EL (cell line): ENCODE data around the gene TNK1.
A peak's percentile ranks its signal among the peaks of the same experiment; 100 is the strongest.

Experiments
- DNase-seq: peaks from one replicate; pipeline ENCODE4 v3.0.0-alpha.2; 2016

TNK1 gene

DNA sequence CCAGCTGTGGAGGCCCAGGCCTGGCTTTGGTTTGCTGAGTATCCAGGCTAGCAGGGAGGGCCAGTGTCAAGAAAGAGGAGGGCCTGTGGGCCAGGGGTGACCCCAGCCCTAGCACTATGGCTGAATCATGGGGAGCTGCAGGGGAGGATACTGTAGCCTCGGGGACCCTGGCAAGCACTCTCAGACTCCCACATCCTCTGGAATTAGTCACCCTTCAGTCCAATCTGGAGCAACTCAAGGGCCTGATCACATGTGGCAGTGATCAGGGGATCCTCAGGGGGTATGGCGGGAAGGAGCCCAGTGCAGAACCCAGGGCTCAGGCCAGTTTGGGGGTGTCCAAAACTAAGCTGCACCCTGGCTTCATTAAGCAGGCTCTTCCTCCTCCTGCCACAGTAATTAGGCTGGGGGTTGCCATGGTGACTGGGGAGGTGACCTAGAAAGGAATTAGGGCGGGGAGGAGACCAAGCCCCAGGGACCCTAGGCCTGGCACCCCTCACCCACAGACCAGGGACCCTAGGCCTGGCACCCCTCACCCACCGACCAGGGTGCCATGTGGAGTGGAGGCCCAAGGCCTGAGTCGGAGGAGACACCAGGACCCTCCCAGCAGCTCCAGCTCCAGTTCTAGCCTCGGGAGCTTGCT is 32.6 kb downstream of the TNK1 start:
- peak; percentile 88 for DNase-seq

DNA sequence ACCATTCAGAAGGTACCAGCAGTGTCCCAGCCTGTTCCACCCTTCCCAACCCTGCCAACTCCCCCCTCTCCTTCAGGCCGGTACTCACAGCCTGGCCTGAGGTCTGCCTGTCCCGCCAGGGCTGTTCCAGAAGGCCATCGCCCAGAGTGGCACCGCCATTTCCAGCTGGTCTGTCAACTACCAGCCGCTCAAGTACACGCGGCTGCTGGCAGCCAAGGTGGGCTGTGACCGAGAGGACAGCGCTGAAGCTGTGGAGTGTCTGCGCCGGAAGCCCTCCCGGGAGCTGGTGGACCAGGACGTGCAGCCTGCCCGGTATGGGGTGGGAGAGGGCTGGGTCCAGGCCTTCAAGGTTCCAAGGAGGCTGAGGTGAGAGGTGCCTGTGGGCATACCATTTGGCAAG is 33.9 kb downstream of the TNK1 start:
- DNase-seq, result no peak

DNA sequence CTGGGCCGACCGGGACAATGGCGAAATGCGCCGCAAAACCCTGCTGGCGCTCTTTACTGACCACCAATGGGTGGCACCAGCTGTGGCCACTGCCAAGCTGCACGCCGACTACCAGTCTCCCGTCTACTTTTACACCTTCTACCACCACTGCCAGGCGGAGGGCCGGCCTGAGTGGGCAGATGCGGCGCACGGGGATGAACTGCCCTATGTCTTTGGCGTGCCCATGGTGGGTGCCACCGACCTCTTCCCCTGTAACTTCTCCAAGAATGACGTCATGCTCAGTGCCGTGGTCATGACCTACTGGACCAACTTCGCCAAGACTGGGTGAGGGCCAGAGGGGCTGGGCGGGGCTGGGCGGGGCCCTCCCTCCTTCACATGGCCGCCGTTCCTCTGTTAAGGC is 34.9 kb downstream of the TNK1 start:
- no peak for DNase-seq

DNA sequence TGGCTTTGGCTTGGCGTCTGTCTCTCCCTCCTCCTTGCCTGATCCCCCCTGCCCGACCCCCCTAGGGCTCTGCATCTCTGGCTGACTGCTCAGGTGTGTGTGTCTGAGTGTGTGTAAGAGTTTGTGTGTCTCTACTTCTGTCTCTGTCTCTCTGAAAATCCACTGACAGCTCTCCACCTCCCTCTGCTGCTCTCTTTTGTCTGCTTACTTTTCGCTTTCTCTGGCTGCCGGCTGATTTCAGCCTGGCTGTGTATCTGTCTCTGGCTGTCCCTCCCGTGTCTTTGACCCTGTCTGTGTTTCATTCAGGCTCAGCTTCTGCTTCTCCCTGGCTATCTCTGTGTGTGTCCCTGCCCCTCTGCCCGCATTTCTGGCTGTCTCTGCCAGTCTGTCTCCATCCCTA is 35.4 kb downstream of the TNK1 start:
- no peak for DNase-seq

DNA sequence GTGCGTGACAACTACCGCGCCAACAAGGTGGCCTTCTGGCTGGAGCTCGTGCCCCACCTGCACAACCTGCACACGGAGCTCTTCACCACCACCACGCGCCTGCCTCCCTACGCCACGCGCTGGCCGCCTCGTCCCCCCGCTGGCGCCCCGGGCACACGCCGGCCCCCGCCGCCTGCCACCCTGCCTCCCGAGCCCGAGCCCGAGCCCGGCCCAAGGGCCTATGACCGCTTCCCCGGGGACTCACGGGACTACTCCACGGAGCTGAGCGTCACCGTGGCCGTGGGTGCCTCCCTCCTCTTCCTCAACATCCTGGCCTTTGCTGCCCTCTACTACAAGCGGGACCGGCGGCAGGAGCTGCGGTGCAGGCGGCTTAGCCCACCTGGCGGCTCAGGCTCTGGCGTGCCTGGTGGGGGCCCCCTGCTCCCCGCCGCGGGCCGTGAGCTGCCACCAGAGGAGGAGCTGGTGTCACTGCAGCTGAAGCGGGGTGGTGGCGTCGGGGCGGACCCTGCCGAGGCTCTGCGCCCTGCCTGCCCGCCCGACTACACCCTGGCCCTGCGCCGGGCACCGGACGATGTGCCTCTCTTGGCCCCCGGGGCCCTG is 36.3 kb downstream of the TNK1 start:
- no peak for DNase-seq

DNA sequence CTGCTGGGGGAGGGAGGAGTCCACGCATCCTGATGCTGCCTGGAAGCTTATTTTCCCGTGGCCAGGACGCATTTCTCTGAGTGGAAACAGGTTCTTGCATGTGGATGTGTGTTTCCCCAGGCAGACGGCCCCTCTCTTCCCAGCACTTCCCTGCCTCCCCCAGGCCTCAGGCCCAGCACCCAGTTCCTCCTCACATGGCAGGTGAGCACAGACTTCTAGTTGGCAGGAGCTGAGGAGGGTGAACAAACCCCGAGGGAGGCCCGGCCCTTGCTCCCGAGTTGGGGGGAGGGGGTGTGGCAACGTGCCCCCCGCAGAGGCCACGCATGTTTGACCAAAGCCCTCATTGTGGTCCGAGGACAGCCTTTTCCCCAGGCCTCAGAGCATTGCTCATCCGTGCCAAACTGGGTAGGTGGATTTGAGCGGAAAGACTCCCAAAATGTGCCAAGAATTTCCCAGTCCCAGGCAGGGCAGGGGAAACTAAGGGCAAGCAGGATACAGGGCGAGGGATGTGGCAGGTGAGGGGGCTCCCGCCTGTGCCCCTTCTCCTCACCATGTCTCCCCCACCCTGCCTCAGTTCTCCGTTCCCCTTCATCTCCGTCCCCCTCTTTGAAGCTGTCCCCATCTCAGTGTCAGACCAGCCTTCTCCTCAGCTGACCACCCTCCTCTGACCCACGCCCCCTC is 37.7 kb downstream of the TNK1 start:
- DNase-seq, result no peak

DNA sequence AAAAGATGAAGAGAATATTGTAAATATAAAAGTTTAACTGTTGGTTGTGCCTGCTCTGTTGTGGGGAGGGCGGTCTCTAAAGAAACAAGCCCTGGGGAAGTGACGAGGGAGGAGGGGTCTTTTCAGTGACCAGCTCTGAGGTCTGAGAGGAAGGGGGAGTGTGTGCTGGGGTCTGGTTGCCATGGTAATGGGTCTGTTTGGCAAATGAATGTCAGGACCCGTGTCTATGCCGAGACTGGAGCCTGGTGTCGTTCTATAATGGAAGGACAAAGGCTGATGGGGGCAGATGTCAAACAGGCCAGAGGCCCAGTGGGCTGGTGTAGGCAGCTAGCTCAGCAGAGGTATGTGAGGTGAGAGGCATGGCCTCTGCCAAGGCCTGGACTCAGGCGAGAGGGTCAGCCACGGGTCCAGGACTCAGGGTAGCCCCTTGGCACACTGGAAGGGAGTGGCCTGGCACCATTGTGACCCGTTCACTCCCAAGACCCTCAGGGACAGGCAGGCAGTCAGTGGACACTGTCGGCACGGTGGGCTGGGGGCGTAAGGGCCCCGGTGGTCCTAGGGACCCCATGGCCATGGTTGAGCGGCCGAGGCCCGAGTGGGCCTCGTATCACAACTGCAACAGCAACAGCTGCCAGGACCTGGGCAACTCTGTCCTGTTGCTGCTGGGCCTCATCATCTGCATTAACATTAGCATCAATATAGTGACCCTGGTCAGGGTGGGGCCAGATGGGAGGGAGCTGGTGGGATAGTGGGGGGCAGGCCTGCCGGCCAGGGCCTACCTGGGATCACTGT is 39.1 kb downstream of the TNK1 start, which contains the start of gene SPEM1:
SPEM1 (plus strand) TSS at position 506 of the 792 bp plus-strand sequence; CDS start at position 567, 61 bp downstream.
- no peak for DNase-seq

DNA sequence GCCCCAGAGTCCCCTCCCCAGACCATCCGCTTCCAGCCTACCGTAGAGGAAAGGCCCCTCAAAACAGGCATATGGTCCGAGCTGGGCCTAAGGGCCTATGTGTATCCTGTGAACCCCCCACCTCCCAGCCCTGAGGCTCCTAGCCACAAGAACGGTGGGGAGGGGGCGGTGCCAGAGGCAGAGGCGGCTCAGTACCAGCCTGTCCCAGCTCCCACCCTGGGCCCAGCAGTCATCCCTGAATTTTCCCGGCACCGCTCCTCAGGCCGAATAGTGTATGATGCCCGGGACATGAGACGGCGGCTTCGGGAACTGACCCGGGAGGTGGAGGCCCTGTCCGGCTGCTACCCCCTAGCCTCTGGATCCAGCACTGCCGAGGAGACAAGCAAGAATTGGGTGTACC is 40.3 kb downstream of the TNK1 start:
- no peak for DNase-seq

DNA sequence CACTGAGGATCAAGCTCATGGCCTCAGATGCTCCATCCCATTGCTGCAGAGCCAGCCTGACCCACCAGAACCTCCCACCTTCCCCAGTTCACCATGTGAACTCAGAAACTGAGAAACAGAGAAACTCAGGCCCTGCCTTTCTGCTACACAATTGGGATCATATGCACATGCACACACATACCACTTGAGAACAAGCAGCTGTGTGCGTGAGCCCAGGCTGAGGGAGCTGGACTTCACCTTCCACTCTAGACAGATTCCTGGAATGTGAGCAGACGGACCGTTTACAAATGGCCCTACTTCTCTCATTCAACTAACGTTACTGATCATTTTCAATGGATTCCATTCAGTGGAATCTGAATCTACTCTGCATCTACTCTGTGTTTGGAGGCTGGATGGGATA is 42.8 kb downstream of the TNK1 start:
- DNase-seq, result no peak

DNA sequence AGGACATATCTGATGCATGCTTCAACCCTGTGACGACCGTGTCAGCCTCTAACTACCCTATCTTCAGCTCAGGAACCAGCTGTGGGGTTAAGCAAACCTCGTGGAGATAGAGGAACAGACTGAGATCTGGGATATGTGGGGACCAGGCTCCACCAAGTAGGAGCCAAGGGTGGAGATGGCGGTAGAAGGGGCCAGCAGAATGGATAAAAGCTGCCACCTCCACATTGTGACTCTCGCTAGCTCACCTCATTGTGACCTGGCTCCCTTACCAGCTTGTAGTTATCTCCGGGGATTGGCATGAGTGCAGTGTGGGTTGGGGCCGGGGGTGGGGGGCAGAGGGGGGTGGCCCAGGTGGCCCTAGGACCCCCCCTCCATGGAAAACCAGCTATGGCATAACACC is 44.4 kb downstream of the TNK1 start, which contains the start of gene SPEM2:
SPEM2 (plus strand) TSS at position 301 of the 400 bp plus-strand sequence; CDS start at position 374, 73 bp downstream.
- no peak for DNase-seq

DNA sequence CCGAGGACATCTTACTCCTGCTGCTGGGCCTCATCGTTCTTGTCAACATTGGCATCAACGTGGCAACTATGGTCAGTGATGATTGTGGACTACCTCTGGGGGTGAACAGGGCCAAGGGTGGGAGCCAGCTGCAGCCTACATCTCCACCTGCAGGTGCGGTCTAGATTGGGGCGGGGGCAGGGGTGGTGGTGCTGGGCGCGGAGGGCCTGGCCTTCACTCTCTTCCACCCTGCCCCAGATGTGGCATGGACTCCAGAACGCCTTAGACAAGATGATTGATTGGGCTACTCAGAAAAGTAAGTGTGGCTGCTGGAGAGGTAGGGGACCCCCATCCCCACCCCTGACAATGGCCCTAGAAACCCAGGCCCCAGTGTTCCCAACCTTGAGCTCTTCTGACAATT is 44.9 kb downstream of the TNK1 start:
- DNase-seq, result no peak

DNA sequence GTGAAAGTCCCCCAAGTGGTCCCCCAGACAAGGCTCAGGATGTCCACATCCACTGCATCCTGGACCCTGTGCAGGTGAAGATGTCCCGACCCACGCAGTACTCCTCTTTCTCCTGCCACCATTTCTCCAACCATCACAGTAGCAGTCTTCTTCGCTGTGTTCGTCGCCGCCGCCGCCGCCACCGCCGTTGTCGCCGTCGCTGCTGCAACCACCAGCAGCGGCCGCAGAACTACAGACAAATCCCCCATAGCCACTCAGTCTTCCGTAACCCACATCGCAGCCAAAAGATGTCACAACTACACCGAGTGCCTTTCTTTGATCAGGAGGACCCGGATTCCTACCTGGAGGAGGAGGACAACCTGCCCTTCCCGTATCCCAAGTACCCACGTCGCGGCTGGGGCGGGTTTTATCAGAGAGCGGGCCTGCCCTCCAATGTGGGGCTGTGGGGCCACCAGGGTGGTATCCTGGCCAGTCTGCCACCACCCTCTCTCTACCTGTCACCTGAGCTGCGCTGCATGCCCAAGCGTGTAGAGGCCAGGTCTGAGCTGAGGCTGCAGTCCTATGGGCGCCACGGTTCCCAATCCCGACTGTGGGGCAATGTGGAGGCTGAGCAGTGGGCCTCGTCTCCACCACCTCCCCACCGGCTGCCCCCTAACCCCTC is 45.4 kb downstream of the TNK1 start:
- no peak for DNase-seq

DNA sequence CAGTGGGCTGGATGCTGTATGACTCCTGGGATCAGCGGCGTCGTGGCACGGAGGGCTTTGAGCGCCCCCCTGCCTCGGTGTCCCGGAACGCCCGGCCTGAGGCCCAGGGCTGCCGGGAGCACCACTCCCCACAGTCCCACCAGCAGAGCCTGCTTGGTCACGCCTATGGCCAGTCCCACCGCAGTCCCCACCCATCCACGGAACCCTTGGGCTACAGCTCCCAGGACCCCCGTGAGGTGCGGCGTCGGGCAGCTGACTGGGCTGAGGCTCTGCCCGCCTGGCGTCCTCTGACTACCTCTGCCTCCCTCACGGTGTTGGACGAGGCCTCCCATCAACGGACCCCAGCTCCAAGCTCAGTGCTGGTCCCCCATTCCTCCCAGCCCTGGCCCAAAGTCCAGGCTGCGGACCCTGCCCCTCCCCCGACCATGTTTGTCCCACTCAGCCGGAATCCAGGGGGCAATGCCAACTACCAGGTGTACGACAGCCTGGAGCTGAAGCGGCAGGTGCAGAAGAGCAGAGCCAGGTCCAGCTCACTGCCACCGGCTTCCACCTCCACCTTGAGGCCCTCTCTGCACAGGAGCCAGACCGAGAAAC is 46.1 kb downstream of the TNK1 start:
- DNase-seq, result no peak

DNA sequence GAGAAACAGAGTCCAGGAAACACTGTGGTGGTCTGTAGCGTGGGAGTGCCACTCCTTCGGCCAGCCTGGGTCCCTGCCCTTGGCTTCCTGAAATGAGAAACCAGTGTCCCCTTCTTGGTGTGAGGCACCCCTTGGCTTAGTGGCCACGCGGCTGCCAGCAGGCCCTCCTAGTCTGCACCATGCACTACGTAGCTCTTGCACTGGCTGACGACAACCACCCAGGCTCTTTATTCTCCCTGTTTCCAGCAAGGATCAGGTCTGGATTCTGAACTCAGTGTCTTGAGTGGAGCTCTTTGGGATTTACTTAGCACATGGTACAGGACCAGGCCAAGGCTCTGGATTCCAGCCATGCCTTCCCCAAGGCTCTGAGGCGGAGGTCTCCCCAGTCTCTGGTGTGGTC is 46.7 kb downstream of the TNK1 start:
- DNase-seq, result no peak

DNA sequence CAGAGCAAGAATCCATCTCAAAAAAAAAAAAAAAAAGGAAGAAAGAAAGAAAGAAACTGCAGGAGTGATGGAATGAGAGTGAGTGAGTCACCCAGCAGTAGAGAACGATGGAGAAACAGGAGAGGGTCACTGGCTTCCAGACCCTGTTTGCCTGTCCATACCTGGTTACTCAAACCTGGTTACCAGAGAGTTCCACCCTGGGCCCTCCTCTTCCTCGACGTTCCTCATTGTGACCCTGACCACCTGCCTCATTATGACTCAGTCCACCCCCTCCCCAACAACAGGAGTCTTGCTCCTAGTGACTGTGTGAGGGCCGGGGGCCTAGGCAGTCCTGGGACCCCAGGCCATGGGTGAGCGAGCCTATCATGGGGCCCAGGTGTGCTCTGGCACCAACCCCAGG is 47.7 kb downstream of the TNK1 start, which contains the start of gene SPEM3:
SPEM3 (plus strand) TSS at position 301 of the 400 bp plus-strand sequence; CDS start at position 347, 46 bp downstream.
- no peak for DNase-seq

DNA sequence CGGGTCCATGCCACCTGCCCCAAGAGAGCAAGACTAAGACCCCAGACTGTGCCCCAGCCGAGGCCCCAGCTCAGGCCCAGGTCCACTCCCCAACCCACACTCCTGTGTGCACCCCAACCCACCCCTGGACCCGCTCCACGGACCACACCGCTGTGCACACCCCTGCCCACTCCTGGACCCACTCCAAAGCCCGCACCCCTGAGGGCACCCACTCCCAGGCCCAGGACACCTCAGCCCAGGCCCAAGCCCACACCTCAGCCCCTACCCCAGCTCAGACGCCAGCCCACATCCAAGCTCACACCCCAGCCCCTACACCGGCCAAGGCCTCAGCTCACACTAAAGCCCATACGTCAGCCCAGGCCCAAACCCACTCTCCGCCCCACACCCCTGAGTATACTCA is 48.8 kb downstream of the TNK1 start:
- no peak for DNase-seq

DNA sequence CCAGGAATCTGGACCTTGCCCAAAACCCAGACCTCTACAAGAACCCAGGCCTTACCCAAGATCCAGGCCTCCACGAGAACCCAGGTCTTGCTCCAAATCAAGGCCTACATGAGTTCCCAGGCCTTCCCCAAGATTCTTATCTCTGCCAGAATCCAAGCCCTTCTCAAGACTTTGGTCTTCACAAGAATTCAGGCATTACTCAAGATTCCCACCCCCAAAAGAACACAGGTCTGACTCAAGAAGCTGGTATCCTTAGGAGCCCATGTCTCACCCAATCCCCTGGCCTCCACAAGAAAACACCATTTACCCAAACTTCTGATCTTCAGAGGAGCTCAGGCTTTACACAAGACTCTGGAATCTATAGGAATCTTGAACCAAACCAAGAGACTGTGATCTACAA is 50.3 kb downstream of the TNK1 start:
- DNase-seq, result no peak

DNA sequence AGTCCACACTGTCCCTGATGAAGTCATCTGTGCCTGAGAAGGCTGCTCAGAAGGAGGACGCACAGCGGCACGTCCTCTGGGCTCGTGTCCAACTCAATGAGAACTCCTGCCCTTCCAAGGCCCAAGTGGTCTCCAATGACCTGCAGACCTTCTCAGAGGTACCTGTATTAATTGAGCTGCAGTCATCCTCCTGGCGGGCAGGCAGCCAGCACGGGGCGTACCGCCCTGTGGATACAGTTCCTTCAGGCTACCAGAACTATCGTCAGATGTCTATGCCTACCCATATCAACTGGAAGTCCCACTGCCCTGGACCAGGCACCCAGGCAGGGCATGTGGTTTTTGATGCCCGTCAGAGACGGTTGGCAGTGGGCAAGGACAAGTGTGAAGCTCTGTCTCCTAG is 51.4 kb downstream of the TNK1 start:
- no peak for DNase-seq

DNA sequence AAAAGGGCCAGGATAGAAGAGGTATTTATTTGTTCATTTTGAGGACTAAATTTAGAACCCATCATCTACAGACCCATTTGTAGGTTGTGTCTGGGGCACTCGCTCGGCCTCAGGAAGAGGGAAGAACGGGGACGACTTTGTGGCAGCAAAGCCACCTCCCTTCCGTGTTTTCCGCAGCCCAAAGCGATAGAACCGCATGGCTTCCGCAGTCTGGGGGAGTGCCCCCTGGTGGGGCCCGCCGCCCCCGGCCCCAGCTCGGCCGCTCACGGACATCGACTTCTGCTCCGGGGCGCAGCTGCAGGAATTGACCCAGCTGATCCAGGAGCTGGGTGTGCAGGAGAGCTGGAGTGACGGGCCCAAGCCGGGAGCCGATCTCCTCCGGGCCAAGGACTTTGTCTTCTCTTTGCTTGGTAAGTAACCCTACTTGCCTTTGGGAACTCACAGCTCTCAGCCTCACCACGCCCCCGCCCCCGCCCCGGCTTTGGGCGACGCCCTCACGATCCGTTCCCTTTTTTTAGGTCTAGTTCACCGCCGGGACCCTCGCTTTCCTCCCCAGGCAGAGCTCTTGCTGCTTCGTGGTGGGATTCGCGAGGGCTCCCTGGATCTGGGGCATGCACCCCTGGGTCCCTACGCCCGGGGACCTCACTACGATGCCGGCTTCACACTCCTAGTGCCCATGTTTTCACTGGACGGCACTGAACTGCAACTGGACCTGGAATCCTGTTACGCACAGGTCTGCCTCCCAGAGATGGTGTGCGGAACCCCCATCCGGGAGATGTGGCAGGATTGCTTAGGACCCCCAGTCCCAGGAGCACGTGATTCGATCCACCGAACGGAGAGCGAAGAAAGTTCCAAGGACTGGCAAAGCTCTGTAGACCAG is 55.0 kb downstream of the TNK1 start:
- peak; percentile 49 for DNase-seq

DNA sequence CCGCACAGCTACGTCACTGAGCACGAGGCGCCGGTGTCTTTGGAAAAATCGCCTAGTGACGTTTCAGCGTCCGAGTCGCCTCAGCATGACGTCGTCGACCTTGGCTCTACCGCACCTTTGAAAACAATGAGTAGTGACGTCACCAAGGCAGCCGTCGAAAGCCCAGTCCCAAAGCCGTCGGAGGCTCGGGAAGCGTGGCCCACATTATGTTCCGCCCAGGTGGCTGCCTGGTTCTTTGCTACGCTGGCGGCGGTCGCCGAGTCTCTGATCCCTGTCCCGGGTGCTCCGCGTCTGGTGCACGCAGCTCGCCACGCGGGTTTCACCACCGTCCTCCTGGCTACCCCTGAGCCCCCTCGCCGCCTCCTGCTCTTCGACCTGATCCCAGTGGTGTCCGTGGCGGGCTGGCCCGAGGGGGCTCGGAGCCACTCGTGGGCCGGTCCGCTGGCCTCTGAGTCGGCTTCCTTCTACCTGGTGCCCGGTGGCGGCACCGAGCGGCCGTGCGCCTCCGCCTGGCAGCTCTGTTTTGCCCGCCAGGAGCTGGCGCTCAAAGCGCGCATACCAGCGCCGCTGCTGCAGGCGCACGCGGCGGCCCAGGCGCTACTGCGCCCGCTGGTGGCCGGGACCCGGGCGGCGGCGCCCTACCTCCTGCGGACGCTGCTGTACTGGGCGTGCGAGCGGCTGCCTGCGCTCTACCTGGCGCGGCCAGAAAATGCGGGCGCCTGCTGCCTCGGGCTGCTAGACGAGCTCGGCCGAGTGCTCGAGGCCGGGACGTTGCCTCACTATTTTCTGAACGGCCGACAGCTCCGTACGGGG is 55.9 kb downstream of the TNK1 start:
- peak; percentile 80 for DNase-seq
